PFSK-1 (cell line): Measurements from ENCODE around the gene PLK3.

Source experiments
- FOXP2 ChIP-seq: optimal IDR thresholded peaks from 2 replicates; pipeline ENCODE3; 2011; ENCODE audit warnings: borderline replicate concordance, control low read depth, inconsistent platforms; ENCODE audit not compliant: insufficient read depth; ENCODE audit errors: extremely low read length, extremely low read depth
- POLR2AphosphoS5 ChIP-seq: IDR thresholded peaks from 2 replicates; pipeline ENCODE4 v1.6.1; 2012; ENCODE audit warnings: low read depth, mild to moderate bottlenecking, control low read depth, low read length, moderate library complexity
- SIN3A ChIP-seq: IDR thresholded peaks from 2 replicates; pipeline ENCODE4 v1.6.1; 2012; ENCODE audit warnings: mild to moderate bottlenecking, low read length, moderate library complexity, borderline replicate concordance; ENCODE audit not compliant: insufficient read depth
- TAF1 ChIP-seq: IDR thresholded peaks from 2 replicates; pipeline ENCODE4 v1.6.1; 2012; ENCODE audit warnings: low read length, control low read depth, borderline replicate concordance; ENCODE audit not compliant: insufficient read depth
- TF ChIP-seq, protein P1 (sequence below), 2 experiments: IDR thresholded peaks; 2 replicates each; pipeline versions ENCODE4 v1.6.1 to v1.8.0; 2011 to 2012; ENCODE audit warnings: low read depth in 2 of 2, low read length in 2 of 2, control low read depth in 1 of 2, inconsistent platforms in 1 of 2, mild to moderate bottlenecking in 1 of 2, moderate library complexity in 1 of 2; ENCODE audit not compliant: insufficient read depth in 1 of 2

The PLK3 gene

DNA sequence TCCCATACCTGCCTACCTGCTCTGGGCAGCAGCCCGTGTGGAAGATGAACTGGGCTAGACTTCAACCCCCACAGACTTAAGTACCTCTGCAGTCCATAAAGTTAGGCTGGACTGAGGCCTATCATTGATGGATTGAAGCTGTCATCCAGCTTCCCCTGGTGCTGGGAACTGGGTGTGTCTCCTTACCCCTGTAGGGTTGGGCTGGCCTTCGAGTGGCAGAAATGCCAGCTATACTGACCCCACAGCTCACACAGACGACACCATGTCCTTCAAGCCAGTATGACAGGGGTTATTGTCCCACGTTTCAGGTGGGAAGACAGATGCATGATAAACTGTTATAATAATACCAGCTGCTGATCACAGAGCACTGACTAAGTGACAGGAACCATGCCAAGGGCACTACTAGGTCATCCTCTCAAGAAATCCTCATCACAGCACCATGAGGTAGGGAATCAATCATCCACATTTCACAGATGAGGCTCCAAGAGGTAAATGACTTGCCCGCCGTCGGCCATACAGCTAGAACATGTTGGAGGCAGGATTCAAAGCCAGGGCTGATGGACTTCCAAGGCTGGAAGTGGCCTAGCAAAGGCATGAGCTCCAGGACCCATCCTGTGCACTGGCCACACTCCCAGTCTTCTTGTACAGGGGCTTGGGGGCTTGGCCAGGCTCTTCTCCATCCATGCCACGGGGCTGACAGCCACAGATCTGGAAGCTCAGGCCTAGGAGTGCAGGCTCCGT lies 11.9 kb upstream of the PLK3 start, which contains the start of gene BEST4:
Gene BEST4 (minus strand): TSS at position 51 of the 741 bp plus-strand sequence. CDS start 465 bp downstream, outside the sequence.
- TF ChIP-seq POLR2AphosphoS5 (no peak), FOXP2 (no peak)

DNA sequence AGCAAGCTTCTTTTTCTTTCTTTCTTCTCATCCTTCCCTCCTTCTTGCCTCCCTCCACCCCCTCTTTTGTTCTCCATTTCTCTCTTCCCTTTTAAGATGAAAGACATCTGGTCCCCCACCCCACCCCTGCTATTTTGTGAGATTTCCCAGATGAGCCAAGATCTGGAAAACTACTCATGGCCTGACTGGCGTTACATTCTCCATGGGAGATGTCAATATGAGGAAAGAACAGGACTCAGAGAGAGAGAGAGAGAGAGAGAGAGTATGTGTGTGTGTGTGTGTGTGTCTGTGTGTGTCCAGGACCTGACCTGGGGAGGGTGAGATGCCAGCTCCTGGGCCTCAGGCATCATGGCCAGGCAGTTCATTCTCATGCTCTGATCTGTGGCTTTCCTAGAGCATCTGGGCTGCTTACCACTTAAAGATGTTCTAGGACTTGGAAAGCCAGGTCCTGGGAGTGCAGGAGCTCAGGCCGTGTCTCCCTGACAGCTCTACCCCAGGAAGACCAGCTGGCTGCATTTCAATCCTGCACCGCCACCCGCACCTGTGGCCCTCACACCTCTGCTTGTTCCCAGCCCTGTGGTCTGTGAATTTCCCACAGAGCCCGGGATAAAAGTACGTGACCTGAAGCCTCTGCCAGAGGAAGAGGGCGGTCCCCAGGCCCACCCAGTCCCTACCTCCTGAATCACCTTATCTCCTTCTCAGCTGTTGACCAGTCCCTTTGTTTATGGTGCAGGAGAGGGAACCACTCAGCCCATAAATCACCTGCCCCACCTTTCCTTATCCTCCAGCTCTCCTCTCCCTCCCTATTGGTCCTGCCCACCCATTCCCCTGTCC lies 9.0 kb upstream of the PLK3 start:
- TF ChIP-seq FOXP2 (no peak), POLR2AphosphoS5 (no peak), TAF1 (no peak), SIN3A (no peak)
- TF ChIP-seq, protein P1, sequence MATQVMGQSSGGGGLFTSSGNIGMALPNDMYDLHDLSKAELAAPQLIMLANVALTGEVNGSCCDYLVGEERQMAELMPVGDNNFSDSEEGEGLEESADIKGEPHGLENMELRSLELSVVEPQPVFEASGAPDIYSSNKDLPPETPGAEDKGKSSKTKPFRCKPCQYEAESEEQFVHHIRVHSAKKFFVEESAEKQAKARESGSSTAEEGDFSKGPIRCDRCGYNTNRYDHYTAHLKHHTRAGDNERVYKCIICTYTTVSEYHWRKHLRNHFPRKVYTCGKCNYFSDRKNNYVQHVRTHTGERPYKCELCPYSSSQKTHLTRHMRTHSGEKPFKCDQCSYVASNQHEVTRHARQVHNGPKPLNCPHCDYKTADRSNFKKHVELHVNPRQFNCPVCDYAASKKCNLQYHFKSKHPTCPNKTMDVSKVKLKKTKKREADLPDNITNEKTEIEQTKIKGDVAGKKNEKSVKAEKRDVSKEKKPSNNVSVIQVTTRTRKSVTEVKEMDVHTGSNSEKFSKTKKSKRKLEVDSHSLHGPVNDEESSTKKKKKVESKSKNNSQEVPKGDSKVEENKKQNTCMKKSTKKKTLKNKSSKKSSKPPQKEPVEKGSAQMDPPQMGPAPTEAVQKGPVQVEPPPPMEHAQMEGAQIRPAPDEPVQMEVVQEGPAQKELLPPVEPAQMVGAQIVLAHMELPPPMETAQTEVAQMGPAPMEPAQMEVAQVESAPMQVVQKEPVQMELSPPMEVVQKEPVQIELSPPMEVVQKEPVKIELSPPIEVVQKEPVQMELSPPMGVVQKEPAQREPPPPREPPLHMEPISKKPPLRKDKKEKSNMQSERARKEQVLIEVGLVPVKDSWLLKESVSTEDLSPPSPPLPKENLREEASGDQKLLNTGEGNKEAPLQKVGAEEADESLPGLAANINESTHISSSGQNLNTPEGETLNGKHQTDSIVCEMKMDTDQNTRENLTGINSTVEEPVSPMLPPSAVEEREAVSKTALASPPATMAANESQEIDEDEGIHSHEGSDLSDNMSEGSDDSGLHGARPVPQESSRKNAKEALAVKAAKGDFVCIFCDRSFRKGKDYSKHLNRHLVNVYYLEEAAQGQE (IDR thresholded peaks at IDR 0.05; ENCODE audit: insufficient read depth in 1 of 2, low read depth in 2 of 2, low read length in 2 of 2) = no peak

DNA sequence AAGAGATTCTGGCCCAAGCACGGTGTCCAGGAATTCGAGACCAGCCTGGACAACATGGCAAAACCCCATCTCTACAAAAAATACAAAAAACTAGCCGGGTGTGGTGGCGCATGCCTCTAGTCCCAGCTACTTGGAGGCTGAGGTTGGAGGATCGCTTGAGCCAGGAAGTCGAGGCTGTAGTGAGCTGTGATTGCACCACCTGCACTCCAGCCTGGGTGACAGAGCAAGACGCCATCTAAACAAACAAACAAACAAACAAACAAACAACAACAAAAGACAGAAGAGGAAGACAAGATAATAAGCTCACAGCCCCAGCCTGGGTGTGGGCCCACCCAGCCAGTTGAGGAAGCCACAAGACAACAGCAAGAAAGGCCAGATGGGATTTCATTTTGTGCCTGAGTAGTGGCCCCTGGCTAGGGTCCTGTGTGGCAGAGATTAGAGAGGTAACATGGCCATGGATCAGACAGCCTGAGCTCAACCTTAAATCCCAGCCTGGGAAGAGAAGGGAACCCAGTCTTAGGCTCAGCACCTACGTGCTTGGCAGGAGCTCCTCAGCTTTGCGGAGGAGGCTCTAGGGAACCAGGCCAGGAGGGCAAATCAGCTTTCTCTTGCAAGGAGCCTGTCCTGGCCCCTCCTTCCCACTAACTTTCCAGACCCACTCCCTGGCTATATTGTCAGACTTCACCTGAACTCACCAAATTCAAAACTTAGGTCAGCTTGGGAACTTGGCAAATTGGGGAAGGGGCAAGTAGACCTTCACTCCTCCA lies 7.3 kb upstream of the PLK3 start:
- TF ChIP-seq, protein P1 (IDR thresholded peaks at IDR 0.05; ENCODE audit: insufficient read depth in 1 of 2, low read depth in 2 of 2, low read length in 2 of 2) = no peak
- no peak for TF ChIP-seq TAF1
- no peak for TF ChIP-seq FOXP2
- TF ChIP-seq SIN3A = no peak
- TF ChIP-seq POLR2AphosphoS5 = no peak

DNA sequence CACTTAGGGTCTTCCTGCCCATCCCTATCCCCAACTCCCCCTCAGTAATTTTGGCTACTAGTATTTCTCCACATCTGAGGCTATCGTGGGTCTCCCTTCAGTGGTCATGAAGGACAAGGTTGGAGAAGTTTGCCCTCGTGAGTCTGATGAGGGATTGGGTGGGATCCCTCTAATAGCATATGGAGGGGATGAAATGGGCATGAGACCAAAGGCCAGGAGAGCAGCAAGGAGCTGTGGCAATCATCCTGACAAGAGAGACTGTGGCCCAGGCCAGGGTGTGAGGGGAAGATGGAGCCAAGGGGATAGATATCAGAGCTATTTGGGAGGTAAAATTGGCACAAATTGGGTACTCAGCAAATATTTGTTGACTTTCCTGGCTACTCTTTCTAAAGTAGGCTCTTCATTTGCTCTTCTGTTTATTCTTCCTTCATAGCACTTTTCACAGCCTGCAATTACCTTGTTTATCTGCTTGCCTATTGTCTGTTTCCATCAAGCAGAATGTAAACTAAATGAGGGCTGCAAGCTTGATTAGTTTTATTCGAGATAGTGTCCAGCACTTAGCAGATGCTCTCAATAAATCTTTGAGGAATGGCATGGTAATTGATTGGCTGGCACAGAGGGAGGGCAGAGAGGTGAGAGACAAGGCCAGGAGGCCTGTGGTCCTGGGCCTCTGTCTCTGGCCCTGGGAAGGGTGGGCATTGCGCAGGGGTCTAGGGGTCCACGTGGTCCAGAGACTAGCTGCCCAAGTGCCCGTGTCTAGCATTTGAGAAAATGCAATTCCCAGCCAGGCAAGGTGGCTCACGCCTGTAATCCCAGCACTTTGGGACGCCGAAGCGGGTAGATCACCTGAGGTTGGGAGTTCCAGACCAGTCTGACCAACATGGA lies 1.5 kb upstream of the PLK3 start:
- TF ChIP-seq TAF1 (no peak), SIN3A (no peak), FOXP2 (no peak)
- TF ChIP-seq, protein P1 (IDR thresholded peaks at IDR 0.05; ENCODE audit: insufficient read depth in 1 of 2, low read depth in 2 of 2, low read length in 2 of 2) = no peak
